OCI-LY7 (cell line): Measurements from ENCODE around the gene PRKD1.

Source experiments
- CTCF ChIP-seq: fragments of 200-600 bp; sonication (generic); conservative IDR thresholded peaks from 2 replicates; pipeline ENCODE4 v1.5.1; 2014; ENCODE audit warnings: mild to moderate bottlenecking, antibody characterized with exemption, low read length, moderate library complexity, mixed read lengths
- EZH2phosphoT487 ChIP-seq: fragments of 200-600 bp; sonication (generic); IDR thresholded peaks from 2 replicates; pipeline ENCODE4 v1.6.1; 2018; ENCODE audit warnings: low read depth, borderline replicate concordance, mild to moderate bottlenecking, mixed run types, antibody characterized with exemption, low read length, moderate library complexity, mixed read lengths

- TF ChIP-seq CTCF (no peak), EZH2phosphoT487 (no peak)
These were observed 126.7 kb downstream of the PRKD1 start for GRCh38 chr14:29800961-29801360.
